Neural cell (in vitro differentiated cells): ENCODE data around the gene ATF6. TPM values are rescaled to one million over a fixed set of nuclear protein-coding genes. Genes with fewer than 3 reads are reported as not detected.

Source experiments
- H2AFZ ChIP-seq: fragments of 200-600, 300-800 bp; sonication (generic), shearing (Covaris generic); 2 replicates; pipeline ENCODE4 v1.6.0; 2014; ENCODE audit warnings: low read depth, mild to moderate bottlenecking, antibody characterized with exemption, low read length, moderate library complexity
- H3F3A ChIP-seq: fragments of 200-600 bp; shearing (Covaris generic); 2 replicates; pipeline ENCODE4 v1.6.1; 2016; ENCODE audit warnings: mild to moderate bottlenecking, moderate library complexity, mixed read lengths, antibody characterized with exemption, low read length; ENCODE audit not compliant: insufficient read depth, poor library complexity, severe bottlenecking
- H3K27ac ChIP-seq: fragments of 200-600, 300-800 bp; sonication (generic), shearing (Covaris generic); 2 replicates; pipeline ENCODE4 v1.5.1; 2014; ENCODE audit warnings: mild to moderate bottlenecking, low read length, moderate library complexity
- H3K27me3 ChIP-seq: fragments of 300-800, 200-600 bp; sonication (generic), shearing (Covaris generic); 2 replicates; pipeline ENCODE4 v1.6.0; 2014; ENCODE audit warnings: mild to moderate bottlenecking, low read depth, low read length, moderate library complexity; ENCODE audit not compliant: insufficient read depth
- H3K36me3 ChIP-seq: fragments of 300-800, 200-600 bp; sonication (generic), shearing (Covaris generic); 2 replicates; pipeline ENCODE4 v1.5.1; 2014; ENCODE audit warnings: mild to moderate bottlenecking, antibody characterized with exemption, low read length, moderate library complexity; ENCODE audit not compliant: insufficient read depth
- H3K4me2 ChIP-seq: fragments of 300-800, 200-600 bp; sonication (generic), shearing (Covaris generic); 2 replicates; pipeline ENCODE4 v1.6.0; 2014; ENCODE audit warnings: mild to moderate bottlenecking, low read length
- H3K4me3 ChIP-seq: fragments of 300-800, 200-600 bp; sonication (generic), shearing (Covaris generic); 2 replicates; pipeline ENCODE4 v1.5.1; 2014; ENCODE audit warnings: mild to moderate bottlenecking, low read length, moderate library complexity
- H3K79me2 ChIP-seq: fragments of 200-600 bp; shearing (Covaris generic); replicated peaks from 2 replicates; pipeline ENCODE4 v1.6.0; 2014; ENCODE audit warnings: mild to moderate bottlenecking, low read length, moderate library complexity; ENCODE audit not compliant: insufficient read depth
- H3K9ac ChIP-seq: fragments of 300-800, 200-600 bp; sonication (generic), shearing (Covaris generic); 2 replicates; pipeline ENCODE4 v1.6.1; 2016; ENCODE audit warnings: mild to moderate bottlenecking, low read length, mixed read lengths
- H3K9me2 ChIP-seq: fragments of 200-600 bp; shearing (Covaris generic); 2 replicates; pipeline ENCODE4 v1.6.1; 2016; ENCODE audit warnings: mild to moderate bottlenecking, low read length, mixed read lengths; ENCODE audit not compliant: insufficient read depth
- H3K9me3 ChIP-seq: fragments of 200-600, 300-800 bp; sonication (generic), shearing (Covaris generic); 2 replicates; pipeline ENCODE4 v1.6.1; 2016; ENCODE audit warnings: mild to moderate bottlenecking, mixed run types, low read length, moderate library complexity, mixed read lengths
- H4K20me1 ChIP-seq: fragments of 200-600 bp; shearing (Covaris generic); 2 replicates; pipeline ENCODE4 v1.6.1; 2016; ENCODE audit warnings: mild to moderate bottlenecking, mixed run types; ENCODE audit not compliant: insufficient read depth
- CTCF ChIP-seq: fragments of 450-650 bp; IDR thresholded peaks from 2 replicates; pipeline ENCODE4 v1.5.1; 2014; ENCODE audit warnings: antibody characterized with exemption, mild to moderate bottlenecking, moderate library complexity; ENCODE audit not compliant: poor library complexity, severe bottlenecking
- EP300 ChIP-seq: fragments of 450-650 bp; conservative IDR thresholded peaks from 2 replicates; pipeline ENCODE4 v1.6.1; 2014; ENCODE audit warnings: antibody characterized with exemption, mild to moderate bottlenecking, moderate library complexity; ENCODE audit not compliant: poor library complexity, severe bottlenecking
- EZH2 ChIP-seq: fragments of 200-600, 300-800 bp; shearing (Covaris generic), sonication (generic); IDR thresholded peaks from 2 replicates; pipeline ENCODE4 v1.6.1; 2014; ENCODE audit warnings: antibody characterized with exemption, low read length, borderline replicate concordance, mild to moderate bottlenecking; ENCODE audit not compliant: insufficient read depth, poor library complexity, severe bottlenecking
- MXI1 ChIP-seq: fragments of 450-650 bp; conservative IDR thresholded peaks from 2 replicates; pipeline ENCODE4 v1.6.1; 2014; ENCODE audit warnings: antibody characterized with exemption, mild to moderate bottlenecking; ENCODE audit not compliant: poor library complexity, severe bottlenecking
- POLR2AphosphoS5 ChIP-seq: IDR thresholded peaks from 2 replicates; pipeline ENCODE4 v1.6.1; 2012
- RAD21 ChIP-seq: fragments of 450-650 bp; conservative IDR thresholded peaks from 2 replicates; pipeline ENCODE4 v1.6.1; 2014; ENCODE audit warnings: antibody characterized with exemption, mild to moderate bottlenecking, moderate library complexity
- REST ChIP-seq: IDR thresholded peaks from 2 replicates; pipeline ENCODE4 v1.6.1; 2012; ENCODE audit warnings: borderline replicate concordance
- SMC3 ChIP-seq: fragments of 450-650 bp; conservative IDR thresholded peaks from 2 replicates; pipeline ENCODE4 v1.6.1; 2014; ENCODE audit warnings: antibody characterized with exemption, mild to moderate bottlenecking, moderate library complexity; ENCODE audit not compliant: poor library complexity
- TAF1 ChIP-seq: IDR thresholded peaks from 2 replicates; pipeline ENCODE4 v1.6.1; 2012; ENCODE audit warnings: low read depth
- polyA plus RNA-seq: library from polyadenylated mRNA; depleted of rRNA; stranded (reverse); fragments of >200 nt; gene quantifications from 2 replicates; pipeline ENCODE4 v1.2.3, GENCODE V29; 2014

ATF6 gene
- polyA plus RNA-seq, 1 donor from 2014 or later, result 16.6 TPM

- Histone ChIP-seq H2AFZ (no peak overlapping the region), H4K20me1 (no peaks in the 10 kb centered on the region), H3K4me2 (no peak overlapping the region), H3K9me2 (no peaks in the 10 kb centered on the region), H3K79me2 (no peaks in the 10 kb centered on the region), H3K4me3 (no peak overlapping the region), H3K27me3 (no peaks in the 10 kb centered on the region), H3K27ac (no peak overlapping the region), H3K36me3 (no peaks in the 10 kb centered on the region), H3F3A (no peaks in the 10 kb centered on the region), H3K9me3 (no peaks in the 10 kb centered on the region), H3K9ac (no peak overlapping the region)
- TF ChIP-seq TAF1 (no peak), SMC3 (no peak), MXI1 (no peak), REST (no peak), EZH2 (no peak), RAD21 (no peak), CTCF (no peak), POLR2AphosphoS5 (no peak), EP300 (no peak)
These were observed 149.9 kb downstream of the ATF6 start for GRCh38 chr1:161915978-161916377.

GRCh38 chr1:161919229-161919628 is 153.1 kb downstream of the ATF6 start:
- H3F3A ChIP-seq, result no peaks in the 10 kb centered on the region
- TF ChIP-seq POLR2AphosphoS5 (no peak), SMC3 (no peak), REST (no peak), EP300 (no peak), TAF1 (no peak), RAD21 (no peak), MXI1 (no peak), EZH2 (no peak), CTCF (no peak)
- no peak overlapping the region for H3K9ac ChIP-seq
- no peak overlapping the region for H3K4me2 ChIP-seq
- H3K9me2 ChIP-seq, result no peaks in the 10 kb centered on the region
- H2AFZ ChIP-seq, result no peak overlapping the region
- no peaks in the 10 kb centered on the region for H3K9me3 ChIP-seq
- no peaks in the 10 kb centered on the region for H3K36me3 ChIP-seq
- no peaks in the 10 kb centered on the region for H4K20me1 ChIP-seq
- no peaks in the 10 kb centered on the region for H3K79me2 ChIP-seq
- no peak overlapping the region for H3K27ac ChIP-seq
- H3K4me3 ChIP-seq, result no peak overlapping the region
- no peaks in the 10 kb centered on the region for H3K27me3 ChIP-seq
